HepG2 (cell line): ENCODE data around the gene SRF. TPM values are rescaled to one million over a fixed set of nuclear protein-coding genes. Genes with fewer than 3 reads are reported as not detected.

Experiments
- HIVEP1 ChIP-seq: sonication (generic); formaldehyde crosslinking; IDR thresholded peaks from 2 replicates; pipeline ENCODE4 v1.4.0; 2020; ENCODE audit warnings: mild to moderate bottlenecking, missing genetic modification reagents
- HNRNPL ChIP-seq: fragments of 200-400 bp; formaldehyde crosslinking; IDR thresholded peaks from 2 replicates; pipeline ENCODE4 v1.6.1; 2017; ENCODE audit warnings: mild to moderate bottlenecking, low read depth, low read length
- JDP2 ChIP-seq: sonication (generic); formaldehyde crosslinking; IDR thresholded peaks from 2 replicates; pipeline ENCODE4 v1.8.1; 2022; ENCODE audit warnings: missing genetic modification reagents, borderline replicate concordance
- KDM1A ChIP-seq: IDR thresholded peaks from 2 replicates; pipeline ENCODE4 v1.6.1; 2016; ENCODE audit warnings: missing compliant biosample characterization
- KLF16 ChIP-seq, 2 experiments: sonication (generic) in 1 of 2; formaldehyde crosslinking in 1 of 2; IDR thresholded peaks; 2 replicates each; pipeline versions ENCODE4 v1.6.1 to v1.8.0; 2016 to 2023; ENCODE audit warnings: missing genetic modification reagents in 2 of 2, missing compliant biosample characterization in 1 of 2
- RELA ChIP-seq: sonication (generic); formaldehyde crosslinking; IDR thresholded peaks from 2 replicates; pipeline ENCODE4 v1.4.0; 2020; ENCODE audit warnings: missing genetic modification reagents
- RFX1 ChIP-seq: fragments of 450-650 bp; IDR thresholded peaks from 2 replicates; pipeline ENCODE4 v1.6.1; 2017
- SATB2 ChIP-seq: sonication (generic); formaldehyde crosslinking; IDR thresholded peaks from 2 replicates; pipeline ENCODE4 v1.5.0; 2020; ENCODE audit warnings: missing genetic modification reagents
- SPEN ChIP-seq: sonication (generic); formaldehyde crosslinking; IDR thresholded peaks from 2 replicates; pipeline ENCODE4 v1.5.1; 2020; ENCODE audit warnings: low read depth, mild to moderate bottlenecking, missing genetic modification reagents
- SRSF1 ChIP-seq: fragments of 200-400 bp; formaldehyde crosslinking; optimal IDR thresholded peaks from 2 replicates; pipeline ENCODE3; 2017; ENCODE audit warnings: mild to moderate bottlenecking, low read depth, low read length, moderate library complexity
- TARDBP ChIP-seq: sonication (generic); formaldehyde crosslinking; IDR thresholded peaks from 2 replicates; pipeline ENCODE4 v1.8.0; 2022; ENCODE audit warnings: mild to moderate bottlenecking, missing genetic modification reagents
- TOE1 ChIP-seq: sonication (generic); formaldehyde crosslinking; IDR thresholded peaks from 2 replicates; pipeline ENCODE4 v1.4.0; 2020; ENCODE audit warnings: mild to moderate bottlenecking, missing genetic modification reagents
- ZFP36L1 ChIP-seq: sonication (generic); formaldehyde crosslinking; IDR thresholded peaks from 2 replicates; pipeline ENCODE4 v1.8.0; 2022; ENCODE audit warnings: mild to moderate bottlenecking, missing genetic modification reagents, moderate library complexity
- ZNF143 ChIP-seq: sonication (generic); formaldehyde crosslinking; IDR thresholded peaks from 2 replicates; pipeline ENCODE4 v1.4.0; 2020; ENCODE audit warnings: missing genetic modification reagents
- ZNF264 ChIP-seq: sonication (generic); formaldehyde crosslinking; IDR thresholded peaks from 2 replicates; pipeline ENCODE4 v1.4.0; 2020; ENCODE audit warnings: missing genetic modification reagents
- ZNF337 ChIP-seq: sonication (generic); formaldehyde crosslinking; IDR thresholded peaks from 2 replicates; pipeline ENCODE4 v1.5.1; 2020; ENCODE audit warnings: missing genetic modification reagents, low read depth, mild to moderate bottlenecking, borderline replicate concordance
- ZNF547 ChIP-seq: sonication (generic); formaldehyde crosslinking; IDR thresholded peaks from 2 replicates; pipeline ENCODE4 v1.5.1; 2020; ENCODE audit warnings: mild to moderate bottlenecking, missing genetic modification reagents
- ZNF563 ChIP-seq: sonication (generic); formaldehyde crosslinking; IDR thresholded peaks from 2 replicates; pipeline ENCODE4 v1.8.0; 2022; ENCODE audit warnings: mild to moderate bottlenecking, moderate library complexity, missing genetic modification reagents
- ZNF703 ChIP-seq: sonication (generic); formaldehyde crosslinking; IDR thresholded peaks from 2 replicates; pipeline ENCODE4 v1.5.1; 2020; ENCODE audit warnings: missing genetic modification reagents, mild to moderate bottlenecking, moderate library complexity, borderline replicate concordance
- ZSCAN20 ChIP-seq: sonication (generic); formaldehyde crosslinking; IDR thresholded peaks from 2 replicates; pipeline ENCODE4 v1.4.0; 2020; ENCODE audit warnings: missing genetic modification reagents, mild to moderate bottlenecking, borderline replicate concordance
- polyA plus RNA-seq, 8 experiments: library from polyadenylated mRNA; depleted of rRNA in 3 of 8; stranded (reverse) in 7 of 8; unstranded in 1 of 8; fragments of >200 nt; fragmentation: Illumina TruSeq in 4 of 8; extraction: Trizol in 4 of 8; gene quantifications; 2 replicates each; pipeline versions ENCODE4 v1.2.1 to v1.2.3, GENCODE V29; 2011 to 2016; ENCODE audit warnings: low read depth in 4 of 8, missing spikeins in 1 of 8, mixed read lengths in 1 of 8; ENCODE audit not compliant: insufficient read depth in 1 of 8
- total RNA-seq, 5 experiments: library from RNA; depleted of rRNA; stranded (reverse); fragments of >200 nt; fragmentation: Illumina TruSeq; extraction: Trizol; gene quantifications; 2 replicates each; pipeline ENCODE4 v1.2.3, GENCODE V29; 2016; ENCODE audit warnings: low read depth in 1 of 5
- TF ChIP-seq, protein P1 (sequence below): sonication (generic); formaldehyde crosslinking; IDR thresholded peaks from 2 replicates; pipeline ENCODE4 v1.8.0; 2022; ENCODE audit warnings: mild to moderate bottlenecking, missing genetic modification reagents, moderate library complexity
- TF ChIP-seq, protein P2 (sequence below): IDR thresholded peaks from 2 replicates; pipeline ENCODE4 v1.6.1; 2018; ENCODE audit warnings: missing genetic modification reagents, mild to moderate bottlenecking, missing compliant biosample characterization
- TF ChIP-seq, protein P3 (sequence below): sonication (generic); formaldehyde crosslinking; IDR thresholded peaks from 2 replicates; pipeline ENCODE4 v1.9.0; 2021; ENCODE audit warnings: missing genetic modification reagents, borderline replicate concordance
- TF ChIP-seq, protein P4 (sequence below): sonication (generic); formaldehyde crosslinking; IDR thresholded peaks from 2 replicates; pipeline ENCODE4 v1.4.0; 2020; ENCODE audit warnings: missing genetic modification reagents

SRF gene
- total and polyA plus RNA-seq, 2 of the 13 experiments (the other 11 are each of a cell fraction or from before 2014, with no cell fraction given), result 25.5 to 44.1 TPM

DNA sequence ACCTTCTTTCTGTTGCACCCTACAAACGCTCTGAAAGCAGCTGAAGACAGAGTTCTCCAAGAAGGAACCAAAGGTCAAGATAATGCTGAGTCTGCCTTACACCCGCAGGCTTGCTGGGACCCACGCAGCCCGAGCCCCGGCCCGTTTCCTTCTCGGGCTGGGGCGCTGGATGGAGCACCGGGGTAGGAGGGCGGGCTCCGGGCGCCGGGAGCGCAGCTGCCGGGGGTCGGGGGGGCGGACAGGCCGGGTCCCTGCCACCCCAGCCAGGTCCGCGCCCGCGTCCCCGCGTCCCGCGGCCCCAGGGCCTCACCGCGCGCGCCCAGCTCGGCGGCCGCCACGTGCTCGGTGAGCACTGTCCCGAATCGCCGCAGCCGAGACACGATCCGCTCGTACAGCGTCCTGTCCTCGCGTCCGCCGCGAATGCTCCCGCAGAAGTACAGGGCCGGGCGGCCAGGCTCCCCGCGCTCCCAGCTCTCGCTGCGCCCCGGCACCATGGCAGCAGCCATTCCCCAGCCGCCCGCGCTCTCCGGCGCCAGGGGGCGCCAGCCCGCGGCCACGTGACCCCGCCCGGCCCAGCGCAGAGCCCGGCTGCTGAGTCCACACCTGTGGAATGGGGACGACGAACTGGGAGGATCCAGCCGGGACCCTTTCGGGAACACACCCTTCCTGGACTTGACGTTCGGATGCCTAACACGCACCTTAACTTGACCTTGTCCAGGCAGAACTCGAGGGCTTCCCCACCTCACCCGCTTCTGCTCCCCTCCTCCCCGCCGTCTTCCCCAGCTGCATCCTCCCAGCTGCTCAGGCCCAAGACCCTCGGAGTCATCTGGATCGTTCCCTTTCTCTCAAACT lies 58.1 kb downstream of the SRF start, which contains the start of gene DNPH1 (continued):
- no peak for TF ChIP-seq ZNF703 (CRISPR knock-in tag)
- peak; percentile 68 for TF ChIP-seq ZNF143 (CRISPR knock-in tag)
- TF ChIP-seq RELA (CRISPR knock-in tag), result no peak; the same call in 1 of the 2 replicates
- no peak for TF ChIP-seq HIVEP1 (CRISPR knock-in tag)
- peak; percentile 81; the same call in 1 of the 2 replicates for TF ChIP-seq SPEN
- TF ChIP-seq, protein P1, sequence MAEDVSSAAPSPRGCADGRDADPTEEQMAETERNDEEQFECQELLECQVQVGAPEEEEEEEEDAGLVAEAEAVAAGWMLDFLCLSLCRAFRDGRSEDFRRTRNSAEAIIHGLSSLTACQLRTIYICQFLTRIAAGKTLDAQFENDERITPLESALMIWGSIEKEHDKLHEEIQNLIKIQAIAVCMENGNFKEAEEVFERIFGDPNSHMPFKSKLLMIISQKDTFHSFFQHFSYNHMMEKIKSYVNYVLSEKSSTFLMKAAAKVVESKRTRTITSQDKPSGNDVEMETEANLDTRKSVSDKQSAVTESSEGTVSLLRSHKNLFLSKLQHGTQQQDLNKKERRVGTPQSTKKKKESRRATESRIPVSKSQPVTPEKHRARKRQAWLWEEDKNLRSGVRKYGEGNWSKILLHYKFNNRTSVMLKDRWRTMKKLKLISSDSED (CRISPR knock-in tag), result peak; percentile 80; the same call in 1 of the 2 replicates
- peak; percentile 92 for TF ChIP-seq TARDBP (CRISPR knock-in tag)
- TF ChIP-seq KDM1A (CRISPR knock-in tag), result peak; percentile 57; the same call in 1 of the 2 replicates
- peak; percentile 49; the same call in 1 of the 2 replicates for TF ChIP-seq TOE1
- TF ChIP-seq, protein P2, sequence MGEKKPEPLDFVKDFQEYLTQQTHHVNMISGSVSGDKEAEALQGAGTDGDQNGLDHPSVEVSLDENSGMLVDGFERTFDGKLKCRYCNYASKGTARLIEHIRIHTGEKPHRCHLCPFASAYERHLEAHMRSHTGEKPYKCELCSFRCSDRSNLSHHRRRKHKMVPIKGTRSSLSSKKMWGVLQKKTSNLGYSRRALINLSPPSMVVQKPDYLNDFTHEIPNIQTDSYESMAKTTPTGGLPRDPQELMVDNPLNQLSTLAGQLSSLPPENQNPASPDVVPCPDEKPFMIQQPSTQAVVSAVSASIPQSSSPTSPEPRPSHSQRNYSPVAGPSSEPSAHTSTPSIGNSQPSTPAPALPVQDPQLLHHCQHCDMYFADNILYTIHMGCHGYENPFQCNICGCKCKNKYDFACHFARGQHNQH (CRISPR knock-in tag), result peak; percentile 33; the same call in 1 of the 2 replicates
- peak; percentile 50 to 57; a peak in 1 of 4 replicates for TF ChIP-seq KLF16 (CRISPR knock-in tag; IDR thresholded peaks at IDR 0.05)
- peak; percentile 98 for TF ChIP-seq ZNF563 (CRISPR knock-in tag)
- no peak for TF ChIP-seq HNRNPL
- TF ChIP-seq, protein P3, sequence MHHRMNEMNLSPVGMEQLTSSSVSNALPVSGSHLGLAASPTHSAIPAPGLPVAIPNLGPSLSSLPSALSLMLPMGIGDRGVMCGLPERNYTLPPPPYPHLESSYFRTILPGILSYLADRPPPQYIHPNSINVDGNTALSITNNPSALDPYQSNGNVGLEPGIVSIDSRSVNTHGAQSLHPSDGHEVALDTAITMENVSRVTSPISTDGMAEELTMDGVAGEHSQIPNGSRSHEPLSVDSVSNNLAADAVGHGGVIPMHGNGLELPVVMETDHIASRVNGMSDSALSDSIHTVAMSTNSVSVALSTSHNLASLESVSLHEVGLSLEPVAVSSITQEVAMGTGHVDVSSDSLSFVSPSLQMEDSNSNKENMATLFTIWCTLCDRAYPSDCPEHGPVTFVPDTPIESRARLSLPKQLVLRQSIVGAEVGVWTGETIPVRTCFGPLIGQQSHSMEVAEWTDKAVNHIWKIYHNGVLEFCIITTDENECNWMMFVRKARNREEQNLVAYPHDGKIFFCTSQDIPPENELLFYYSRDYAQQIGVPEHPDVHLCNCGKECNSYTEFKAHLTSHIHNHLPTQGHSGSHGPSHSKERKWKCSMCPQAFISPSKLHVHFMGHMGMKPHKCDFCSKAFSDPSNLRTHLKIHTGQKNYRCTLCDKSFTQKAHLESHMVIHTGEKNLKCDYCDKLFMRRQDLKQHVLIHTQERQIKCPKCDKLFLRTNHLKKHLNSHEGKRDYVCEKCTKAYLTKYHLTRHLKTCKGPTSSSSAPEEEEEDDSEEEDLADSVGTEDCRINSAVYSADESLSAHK (CRISPR knock-in tag), result no peak
- no peak; the same call in 1 of the 2 replicates for TF ChIP-seq RFX1
- no peak for TF ChIP-seq SRSF1
- 0 out of 2 replicates have a peak, but pooled peaks have one; percentile 54 for TF ChIP-seq ZNF337
- peak; percentile 92; the same call in 1 of the 2 replicates for TF ChIP-seq ZSCAN20 (CRISPR knock-in tag)
- no peak; the same call in 1 of the 2 replicates for TF ChIP-seq JDP2
- peak; percentile 81 for TF ChIP-seq ZNF547 (CRISPR knock-in tag)
- no peak for TF ChIP-seq ZNF264 (CRISPR knock-in tag)
- TF ChIP-seq, protein P4, sequence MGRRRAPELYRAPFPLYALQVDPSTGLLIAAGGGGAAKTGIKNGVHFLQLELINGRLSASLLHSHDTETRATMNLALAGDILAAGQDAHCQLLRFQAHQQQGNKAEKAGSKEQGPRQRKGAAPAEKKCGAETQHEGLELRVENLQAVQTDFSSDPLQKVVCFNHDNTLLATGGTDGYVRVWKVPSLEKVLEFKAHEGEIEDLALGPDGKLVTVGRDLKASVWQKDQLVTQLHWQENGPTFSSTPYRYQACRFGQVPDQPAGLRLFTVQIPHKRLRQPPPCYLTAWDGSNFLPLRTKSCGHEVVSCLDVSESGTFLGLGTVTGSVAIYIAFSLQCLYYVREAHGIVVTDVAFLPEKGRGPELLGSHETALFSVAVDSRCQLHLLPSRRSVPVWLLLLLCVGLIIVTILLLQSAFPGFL (CRISPR knock-in tag), result peak; percentile 92; the same call in 1 of the 2 replicates
- TF ChIP-seq ZFP36L1 (CRISPR knock-in tag), result no peak
- TF ChIP-seq SATB2 (CRISPR knock-in tag), result peak; percentile 77; the same call in 1 of the 2 replicates
